Vagina (tissue), 2 donors: Measurements from ENCODE around the gene SH3BP5L. TPM values are rescaled to one million over a fixed set of nuclear protein-coding genes. Genes with fewer than 3 reads are reported as not detected.

Source experiments
- DNase-seq, 2 donors: peaks; one replicate each; pipeline ENCODE4 v3.0.0-alpha.2; 2017; ENCODE audit errors: extremely low spot score in 2 of 2
- H3K27ac ChIP-seq: fragments of 200-600 bp; sonication (generic); one replicate; pipeline ENCODE4 v1.5.1; 2019
- H3K27me3 ChIP-seq: fragments of 200-600 bp; sonication (generic); one replicate; pipeline ENCODE4 v1.5.1; 2019
- H3K36me3 ChIP-seq, 2 donors: fragments of 200-600 bp; sonication (generic); one replicate each; pipeline ENCODE4 v1.5.1; 2017 to 2019
- H3K4me1 ChIP-seq: fragments of 200-600 bp; sonication (generic); one replicate; pipeline ENCODE4 v1.5.1; 2019
- H3K4me3 ChIP-seq, 2 donors: fragments of 200-600 bp; sonication (generic); 1 replicate in 1 of 2; 2 replicates in 1 of 2; pipeline ENCODE4 v1.5.1; 2016 to 2019
- H3K9me3 ChIP-seq: fragments of 200-600 bp; sonication (generic); one replicate; pipeline ENCODE4 v1.5.1; 2019
- CTCF ChIP-seq, 3 experiments: fragments of 450-650 bp in 2 of 3; fragments of 200-600 bp in 1 of 3; sonication (generic) in 1 of 3; IDR thresholded peaks; one replicate each; pipeline ENCODE4 v1.5.1; 2017 to 2019; ENCODE audit warnings: antibody characterized with exemption in 3 of 3, mild to moderate bottlenecking in 2 of 3, moderate library complexity in 2 of 3
- POLR2A ChIP-seq, 2 donors: fragments of 450-650 bp; IDR thresholded peaks; one replicate each; pipeline ENCODE4 v1.6.1; 2017; ENCODE audit warnings: antibody characterized with exemption in 2 of 2, mild to moderate bottlenecking in 2 of 2, moderate library complexity in 2 of 2
- POLR2AphosphoS5 ChIP-seq, 2 donors: sonication (generic); formaldehyde crosslinking; IDR thresholded peaks; one replicate each; pipeline ENCODE4 v1.9.0; 2017; ENCODE audit warnings: antibody characterized with exemption in 2 of 2, mild to moderate bottlenecking in 2 of 2, low read depth in 1 of 2; ENCODE audit not compliant: insufficient read depth in 1 of 2
- intact Hi-C: fragments of 100-400 bp; cut with DNase I; formaldehyde crosslinking; loops from one replicate; pipeline ENCODE4 v1.15.1; 2023
- total RNA-seq: library from RNA; depleted of rRNA; stranded (reverse); fragments of >200 nt; gene quantifications from one replicate; pipeline ENCODE4 v1.2.3, GENCODE V29; 2016

Gene SH3BP5L
- total RNA-seq, 1 donor from 2014 or later: 18.7 TPM

GRCh38 chr1:248820041-248820585 lies 5.6 kb downstream of the SH3BP5L start:
- Histone ChIP-seq H3K36me3 (peaks cover 0 to 37% of the 10 kb centered on the region in 2 donors), H3K27me3 (no peaks in the 10 kb centered on the region), H3K9me3 (no peaks in the 10 kb centered on the region), H3K4me3 (no peak overlapping the region), H3K27ac (no peak overlapping the region), H3K4me1 (peaks cover 56% of the 10 kb centered on the region)
- intact Hi-C loops: no loop called here
- peak in 1 of 2 donors; percentile 70 for DNase-seq
- TF ChIP-seq CTCF (IDR thresholded peaks at IDR 0.05): no peak
- TF ChIP-seq POLR2A (IDR thresholded peaks at IDR 0.05): no peak
- TF ChIP-seq POLR2AphosphoS5 (IDR thresholded peaks at IDR 0.05; ENCODE audit: insufficient read depth in 1 of 2, low read depth in 1 of 2): no peak

GRCh38 chr1:248818505-248819374 lies 7.0 kb downstream of the SH3BP5L start:
- peaks cover 0 to 48% of the 10 kb centered on the region in 2 donors for H3K36me3 ChIP-seq
- H3K4me3 ChIP-seq: no peak overlapping the region
- TF ChIP-seq CTCF (IDR thresholded peaks at IDR 0.05) (no peak), POLR2A (IDR thresholded peaks at IDR 0.05) (no peak), POLR2AphosphoS5 (IDR thresholded peaks at IDR 0.05; ENCODE audit: insufficient read depth in 1 of 2, low read depth in 1 of 2) (no peak)
- peak overlapping the region; percentile 20 for H3K27ac ChIP-seq
- H3K27me3 ChIP-seq: no peaks in the 10 kb centered on the region
- H3K9me3 ChIP-seq: no peaks in the 10 kb centered on the region
- intact Hi-C loops: no loop called here
- H3K4me1 ChIP-seq: peaks cover 42% of the 10 kb centered on the region
- DNase-seq: peak; percentile 37 to 80

- Histone ChIP-seq H3K27ac (no peak overlapping the region), H3K4me3 (no peak overlapping the region), H3K27me3 (no peaks in the 10 kb centered on the region), H3K4me1 (peaks cover 25% of the 10 kb centered on the region), H3K9me3 (no peaks in the 10 kb centered on the region), H3K36me3 (peaks cover 0 to 55% of the 10 kb centered on the region in 2 donors)
- DNase-seq: peak in 1 of 2 donors; percentile 55
- intact Hi-C loops: no loop called here
- TF ChIP-seq POLR2AphosphoS5 (IDR thresholded peaks at IDR 0.05; ENCODE audit: insufficient read depth in 1 of 2, low read depth in 1 of 2) (no peak), POLR2A (IDR thresholded peaks at IDR 0.05) (no peak), CTCF (IDR thresholded peaks at IDR 0.05) (no peak)
Measured at GRCh38 chr1:248817065-248817464, 8.7 kb downstream of the SH3BP5L start.

GRCh38 chr1:248816042-248816851 lies 9.5 kb downstream of the SH3BP5L start:
- DNase-seq: peak in 1 of 2 donors; percentile 79
- intact Hi-C loops: no loop called here
- H3K36me3 ChIP-seq: peaks cover 0 to 55% of the 10 kb centered on the region in 2 donors
- no peak overlapping the region for H3K4me3 ChIP-seq
- H3K27me3 ChIP-seq: no peaks in the 10 kb centered on the region
- H3K27ac ChIP-seq: no peak overlapping the region
- peaks cover 22% of the 10 kb centered on the region for H3K4me1 ChIP-seq
- TF ChIP-seq POLR2A (IDR thresholded peaks at IDR 0.05) (no peak), POLR2AphosphoS5 (IDR thresholded peaks at IDR 0.05; ENCODE audit: insufficient read depth in 1 of 2, low read depth in 1 of 2) (no peak), CTCF (IDR thresholded peaks at IDR 0.05) (no peak)
- no peaks in the 10 kb centered on the region for H3K9me3 ChIP-seq
